Right atrium auricular region (tissue), 2 donors: ENCODE results near the gene GPR101. TPM values are rescaled to one million over a fixed set of nuclear protein-coding genes. Genes with fewer than 3 reads are reported as not detected.

Source experiments
- DNase-seq: peaks from one replicate; pipeline ENCODE4 v3.0.0-alpha.2; 2019; ENCODE audit warnings: low spot score
- H3K27ac ChIP-seq, 2 donors: fragments of 200-600 bp; sonication (generic); 1 replicate in 1 of 2; 2 replicates in 1 of 2; pipeline ENCODE4 v1.5.1; 2016 to 2019
- H3K27me3 ChIP-seq, 2 donors: fragments of 200-600 bp; sonication (generic); one replicate each; pipeline versions ENCODE4 v1.5.1 to v1.6.0; 2017 to 2019
- H3K36me3 ChIP-seq: fragments of 200-600 bp; sonication (generic); one replicate; pipeline ENCODE4 v1.5.1; 2016
- H3K4me1 ChIP-seq, 2 donors: fragments of 200-600 bp; sonication (generic); one replicate each; pipeline versions ENCODE4 v1.5.1 to v1.6.0; 2017 to 2019
- H3K4me3 ChIP-seq, 2 donors: fragments of 200-600 bp; sonication (generic); 1 replicate in 1 of 2; 2 replicates in 1 of 2; pipeline ENCODE4 v1.5.1; 2017 to 2019; ENCODE audit warnings: mild to moderate bottlenecking in 1 of 2, moderate library complexity in 1 of 2
- H3K9me3 ChIP-seq, 2 donors: fragments of 200-600 bp; sonication (generic); one replicate each; pipeline ENCODE4 v1.5.1; 2019
- CTCF ChIP-seq, 2 donors: fragments of 200-600 bp; sonication (generic); IDR thresholded peaks; one replicate each; pipeline ENCODE4 v1.5.1; 2019; ENCODE audit warnings: antibody characterized with exemption in 2 of 2
- total RNA-seq, 2 donors: library from RNA; depleted of rRNA; stranded (reverse); fragments of >200 nt; gene quantifications; one replicate each; pipeline ENCODE4 v1.1.0, GENCODE V29; 2016

GPR101 gene
- total RNA-seq, 2 donors from 2014 or later = not detected

- Histone ChIP-seq H3K4me3 (no peak overlapping the region), H3K9me3 (no peaks in the 10 kb centered on the region), H3K4me1 (no peaks in the 10 kb centered on the region), H3K36me3 (no peaks in the 10 kb centered on the region), H3K27ac (no peak overlapping the region), H3K27me3 (no peaks in the 10 kb centered on the region)
- no peak for TF ChIP-seq CTCF (IDR thresholded peaks at IDR 0.05)
- no peak for DNase-seq
Measured at GRCh38 chrX:136999024-136999423, 34.8 kb downstream of the GPR101 start.

Other genes with a start within 250 kb of the GPR101 start
- gene RBMX, start 153.3 kb downstream of the GPR101 start, total RNA-seq = 100 to 1,000 TPM; 127 to 176 TPM